Measurements from ENCODE around the gene KBTBD4. TPM values are rescaled to one million over a fixed set of nuclear protein-coding genes. Genes with fewer than 3 reads are reported as not detected.

Gene KBTBD4
- total RNA-seq: 10 to 100 TPM; 17.7 to 19.0 TPM

DNA sequence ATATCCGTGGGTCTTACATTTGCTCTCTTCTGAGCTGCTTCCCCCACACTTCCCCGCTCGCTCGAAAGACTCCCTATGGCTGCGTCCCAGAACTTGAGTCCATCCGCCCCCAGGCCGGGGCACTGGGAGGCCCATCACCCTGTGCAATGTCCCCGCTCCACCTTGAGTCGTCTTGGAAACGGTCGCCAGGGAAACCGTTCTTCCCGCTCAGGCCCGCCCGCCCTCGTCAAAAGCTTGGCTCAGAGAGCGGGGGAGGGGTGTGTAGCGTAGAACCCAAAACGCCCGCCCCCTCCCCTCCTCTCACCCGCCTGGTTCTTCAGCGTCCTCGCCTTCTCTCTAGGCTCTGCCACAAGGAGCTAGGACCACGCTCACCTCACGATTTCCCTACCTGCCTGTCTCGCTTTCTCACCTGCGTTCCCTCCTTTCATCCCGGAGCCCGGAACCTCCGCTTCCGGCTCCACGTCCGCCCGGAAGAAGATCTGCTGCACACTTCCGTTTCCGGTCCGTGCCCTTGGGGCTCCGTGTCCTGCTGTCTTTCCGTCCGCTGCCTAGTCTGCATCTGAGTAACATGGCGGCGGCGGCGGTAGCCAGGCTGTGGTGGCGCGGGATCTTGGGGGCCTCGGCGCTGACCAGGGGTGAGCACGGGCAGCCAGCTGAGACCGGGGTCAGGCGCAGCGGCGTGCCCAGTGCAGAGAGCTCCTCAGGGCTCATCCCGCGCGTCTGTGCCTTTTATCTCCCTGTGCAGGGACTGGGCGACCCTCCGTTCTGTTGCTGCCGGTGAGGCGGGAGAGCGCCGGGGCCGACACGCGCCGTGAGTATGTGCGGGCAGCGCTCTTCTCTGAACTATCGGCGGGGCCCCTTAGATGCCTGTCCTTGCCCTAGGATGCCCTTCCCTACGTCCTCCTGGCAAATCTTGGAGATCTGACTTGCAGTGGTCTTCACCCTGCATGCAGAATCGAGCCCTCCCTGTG lies at the start of gene KBTBD4, which contains the start of gene NDUFS3:
Gene KBTBD4 (minus strand): TSS at position 447 of the 971 bp plus-strand sequence. CDS start 19 bp downstream, at position 428.
Gene NDUFS3 (plus strand): TSS at position 551 of the 971 bp plus-strand sequence. CDS start 18 bp downstream, at position 569.
- Mint-ChIP-seq H3K4me1 (peaks cover 46% of the 10 kb centered on the region), H3K27ac (peak within 1 kb of the TSS; percentile 99), H3K9me3 (ENCODE audit: low read depth) (no peaks in the 10 kb centered on the region), H3K4me3 (peak within 1 kb of the TSS; percentile 99), H3K36me3 (peaks cover 53% of the 10 kb centered on the region), H3K27me3 (no peaks in the 10 kb centered on the region)
- peak; percentile 97 for ATAC-seq
- CTCF ChIA-PET: interaction anchor here (1.3 to 2.0 kb wide), 4 partner anchors 14 to 167 kb away, joined by 3 to 19 read pairs (median 4); partner anchors contain the start of gene CELF1
- peak; percentile 91 for DNase-seq

DNA sequence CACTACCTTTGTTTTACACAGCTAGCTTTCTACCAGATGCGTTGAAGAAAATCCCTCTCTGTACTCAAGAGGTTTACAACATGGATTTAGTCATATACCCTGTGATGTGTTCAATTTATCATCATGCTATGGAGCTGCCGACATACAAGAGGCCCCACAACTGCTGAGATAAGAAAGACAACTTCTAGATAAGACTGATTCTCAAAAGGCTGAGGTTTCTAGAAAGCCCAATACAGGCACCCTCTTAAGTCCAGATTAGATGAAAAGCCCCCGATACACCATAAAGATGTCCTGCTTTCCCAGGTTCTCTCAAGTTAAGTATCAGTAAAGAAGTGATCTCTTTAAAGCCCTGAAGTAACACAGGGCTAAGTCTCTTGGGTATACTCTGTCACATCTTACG lies 49.3 kb upstream of the KBTBD4 start:
- Mint-ChIP-seq H3K4me3 (no peak overlapping the region), H3K27me3 (no peaks in the 10 kb centered on the region), H3K27ac (no peak overlapping the region), H3K4me1 (no peaks in the 10 kb centered on the region), H3K9me3 (ENCODE audit: low read depth) (no peaks in the 10 kb centered on the region), H3K36me3 (peaks cover 42% of the 10 kb centered on the region)
- CTCF ChIA-PET: interaction anchor here (0.6 kb wide), 1 partner anchor 55 kb away, joined by 3 read pairs; no protein-coding TSS in a partner anchor
- ATAC-seq (no peak), DNase-seq (no peak)

DNA sequence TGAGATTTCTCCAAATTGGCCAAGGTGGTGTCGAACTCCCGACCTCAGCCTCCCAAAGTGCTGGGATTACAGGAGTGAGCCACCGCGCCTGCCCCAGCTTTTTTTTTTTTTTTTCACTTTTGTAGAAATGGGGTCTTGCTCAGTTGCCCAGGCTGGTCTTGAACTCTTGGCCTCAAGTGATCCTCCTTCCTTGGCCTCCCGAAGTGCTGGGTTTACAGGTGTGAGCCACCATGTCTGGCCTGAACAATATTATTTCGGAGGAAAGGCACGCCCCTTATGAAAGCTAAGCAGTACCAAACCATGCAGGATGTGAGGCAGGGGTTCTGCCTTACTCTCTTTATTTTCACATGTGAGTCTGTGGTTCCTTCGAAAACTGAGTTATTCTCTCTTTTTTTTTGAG lies 47.5 kb upstream of the KBTBD4 start:
- peaks cover 39% of the 10 kb centered on the region for H3K36me3 Mint-ChIP-seq
- H3K4me1 Mint-ChIP-seq: no peaks in the 10 kb centered on the region
- no peak overlapping the region for H3K4me3 Mint-ChIP-seq
- H3K27ac Mint-ChIP-seq: no peak overlapping the region
- no peak for DNase-seq
- no peaks in the 10 kb centered on the region for H3K9me3 Mint-ChIP-seq (ENCODE audit: low read depth)
- no peak for ATAC-seq
- H3K27me3 Mint-ChIP-seq: no peaks in the 10 kb centered on the region
- CTCF ChIA-PET: no interaction called here

DNA sequence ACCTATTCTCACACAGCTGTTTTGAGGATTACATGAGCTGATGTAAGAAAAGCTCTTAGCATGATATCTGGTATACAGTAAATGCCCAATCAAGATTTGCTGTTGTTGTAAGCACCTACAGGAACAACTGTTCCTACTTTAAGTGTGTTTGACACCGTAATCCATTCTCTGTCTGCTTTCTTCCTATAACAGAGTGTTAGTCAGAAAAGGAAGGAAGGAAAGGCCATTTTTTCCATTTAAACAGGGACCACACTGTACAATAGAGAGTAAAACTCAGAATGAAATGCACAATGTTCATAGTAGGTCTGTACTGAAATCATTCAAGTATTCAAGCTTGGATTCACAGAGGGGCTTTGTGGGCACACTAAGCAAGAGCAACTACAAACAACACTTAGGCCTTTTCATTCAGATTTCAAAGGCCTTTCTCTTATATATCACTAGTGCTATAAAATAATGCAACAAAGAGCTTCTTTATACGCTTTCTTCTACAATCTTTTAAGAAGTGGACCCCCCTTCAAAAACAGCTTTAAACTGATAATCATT lies 42.1 kb upstream of the KBTBD4 start:
- CTCF ChIA-PET: interaction anchor here (1.5 kb wide), 1 partner anchor 232 kb away, joined by 3 read pairs; no protein-coding TSS in a partner anchor
- no peak overlapping the region for H3K4me3 Mint-ChIP-seq
- no peaks in the 10 kb centered on the region for H3K9me3 Mint-ChIP-seq (ENCODE audit: low read depth)
- H3K4me1 Mint-ChIP-seq: peaks cover 23% of the 10 kb centered on the region
- no peak for DNase-seq
- no peaks in the 10 kb centered on the region for H3K27me3 Mint-ChIP-seq
- peaks cover 29% of the 10 kb centered on the region for H3K36me3 Mint-ChIP-seq
- H3K27ac Mint-ChIP-seq: no peak overlapping the region
- ATAC-seq: no peak

DNA sequence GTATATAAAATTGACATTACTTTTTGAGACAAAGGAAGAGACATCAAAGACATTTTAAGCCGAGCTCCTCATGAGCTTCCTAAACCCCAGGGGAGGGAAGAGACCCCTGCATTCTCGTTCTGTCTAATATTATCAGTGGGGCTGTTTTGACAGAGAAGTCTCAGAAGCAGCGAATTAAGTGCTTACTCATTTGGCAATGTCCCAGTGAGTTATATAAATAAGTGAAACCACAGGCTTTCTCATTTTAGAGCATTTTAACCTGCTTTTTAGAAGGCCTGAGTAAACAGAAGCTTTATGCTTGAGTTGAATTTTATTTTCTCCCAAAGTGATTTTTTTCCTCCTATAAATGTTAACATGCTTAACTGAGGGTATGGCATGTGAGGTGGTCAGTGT lies 38.6 kb upstream of the KBTBD4 start:
- CTCF ChIA-PET: interaction anchor here (0.8 to 1.4 kb wide), 6 partner anchors 31 to 324 kb away, joined by 3 to 5 read pairs (median 3); partner anchors contain the start of genes FAM180B and PTPMT1
- H3K27ac Mint-ChIP-seq: no peak overlapping the region
- no peak for ATAC-seq
- H3K4me1 Mint-ChIP-seq: peaks cover 30% of the 10 kb centered on the region
- peaks cover 21% of the 10 kb centered on the region for H3K36me3 Mint-ChIP-seq
- H3K4me3 Mint-ChIP-seq: no peak overlapping the region
- H3K9me3 Mint-ChIP-seq (ENCODE audit: low read depth): no peaks in the 10 kb centered on the region
- H3K27me3 Mint-ChIP-seq: no peaks in the 10 kb centered on the region
- no peak for DNase-seq

DNA sequence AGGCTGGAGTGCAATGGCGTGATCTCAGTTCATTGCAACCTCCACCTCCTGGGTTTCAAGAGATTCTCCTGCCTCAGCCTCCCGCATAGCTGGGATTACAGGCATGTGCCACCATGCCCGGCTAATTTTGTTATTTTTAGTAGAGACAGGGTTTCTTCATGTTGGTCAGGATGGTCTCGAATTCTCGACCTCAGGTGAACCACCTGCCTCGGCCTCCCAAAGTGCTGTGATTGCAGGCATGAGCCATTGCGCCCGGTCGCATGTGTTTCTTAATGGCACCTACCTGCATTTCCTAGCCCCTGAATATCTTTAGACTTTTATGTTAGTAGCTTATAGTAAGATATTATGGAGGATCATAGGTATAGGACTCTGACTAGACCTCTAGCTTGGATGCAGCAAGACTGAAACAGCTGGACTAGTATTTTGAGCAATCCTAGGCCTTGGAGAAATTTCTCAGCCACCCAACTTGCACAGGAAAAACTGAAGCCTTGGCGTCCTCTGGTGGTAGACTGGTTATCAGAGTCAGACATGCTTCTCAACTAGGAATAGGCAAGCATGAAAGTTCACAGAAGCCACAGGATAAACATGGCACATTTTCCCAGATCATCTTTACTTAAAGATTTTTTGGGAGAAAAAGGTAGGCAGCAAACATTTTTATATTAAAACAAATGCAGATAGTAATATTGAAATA lies 38.1 kb upstream of the KBTBD4 start:
- Mint-ChIP-seq H3K27me3 (no peaks in the 10 kb centered on the region), H3K4me3 (no peak overlapping the region), H3K4me1 (peaks cover 30% of the 10 kb centered on the region), H3K9me3 (ENCODE audit: low read depth) (no peaks in the 10 kb centered on the region), H3K36me3 (peaks cover 18% of the 10 kb centered on the region), H3K27ac (no peak overlapping the region)
- DNase-seq: peak; percentile 62
- peak; percentile 67 for ATAC-seq
- CTCF ChIA-PET: interaction anchor here (0.8 to 1.5 kb wide), 10 partner anchors 10 to 323 kb away, joined by 3 to 5 read pairs (median 3); partner anchors contain the start of genes FAM180B and PTPMT1

DNA sequence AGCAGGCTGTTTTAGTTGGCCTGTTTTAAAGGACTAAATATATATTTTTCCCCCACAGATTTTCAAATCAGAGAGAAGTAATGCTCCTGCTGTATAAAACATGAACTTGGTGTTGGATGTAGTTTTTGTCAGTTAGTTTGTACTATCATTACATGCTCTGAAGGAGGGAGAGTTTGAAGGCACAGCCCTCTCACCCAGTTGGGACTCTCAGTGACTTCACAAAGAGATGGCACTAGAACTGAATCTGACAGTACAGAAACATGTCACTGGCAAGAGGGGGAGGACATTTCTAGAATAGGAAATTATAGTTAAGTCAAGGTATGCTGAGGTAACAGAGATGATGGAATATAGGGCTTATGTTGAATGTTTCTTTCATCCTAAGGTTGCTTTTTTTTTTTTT lies 36.5 kb upstream of the KBTBD4 start:
- DNase-seq (no peak), ATAC-seq (no peak)
- Mint-ChIP-seq H3K4me1 (peaks cover 30% of the 10 kb centered on the region), H3K36me3 (peaks cover 14% of the 10 kb centered on the region), H3K27me3 (no peaks in the 10 kb centered on the region), H3K27ac (peak overlapping the region; percentile 12), H3K9me3 (ENCODE audit: low read depth) (no peaks in the 10 kb centered on the region), H3K4me3 (no peak overlapping the region)
- CTCF ChIA-PET: interaction anchor here (0.8 kb wide), 1 partner anchor 63 kb away, joined by 5 read pairs; no protein-coding TSS in a partner anchor

DNA sequence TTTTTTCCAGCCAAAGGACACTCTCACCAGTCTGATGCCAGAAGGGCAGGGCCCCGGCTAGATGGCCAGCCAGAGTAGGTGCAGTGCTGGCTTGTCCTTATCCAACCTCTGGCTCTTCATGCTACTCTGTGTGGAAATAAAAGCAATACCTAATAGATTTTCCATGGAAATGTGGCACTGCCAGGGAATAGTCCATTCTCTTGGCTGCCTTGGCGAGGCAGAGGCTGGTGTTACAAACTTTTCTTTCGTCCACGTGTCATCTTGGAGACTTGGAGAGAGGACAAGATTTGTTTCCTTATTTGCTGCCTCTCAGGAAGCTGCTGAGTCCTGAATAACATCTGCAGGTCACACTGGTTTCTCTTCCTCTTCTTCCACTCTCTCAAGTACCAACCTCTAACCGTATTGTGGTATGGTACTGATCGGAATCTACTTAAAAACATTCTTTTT lies 32.6 kb upstream of the KBTBD4 start:
- Mint-ChIP-seq H3K4me1 (peaks cover 22% of the 10 kb centered on the region), H3K9me3 (ENCODE audit: low read depth) (no peaks in the 10 kb centered on the region), H3K27ac (no peak overlapping the region), H3K4me3 (no peak overlapping the region), H3K27me3 (no peaks in the 10 kb centered on the region), H3K36me3 (peaks cover 2% of the 10 kb centered on the region)
- ATAC-seq: no peak
- CTCF ChIA-PET: no interaction called here
- DNase-seq: no peak

DNA sequence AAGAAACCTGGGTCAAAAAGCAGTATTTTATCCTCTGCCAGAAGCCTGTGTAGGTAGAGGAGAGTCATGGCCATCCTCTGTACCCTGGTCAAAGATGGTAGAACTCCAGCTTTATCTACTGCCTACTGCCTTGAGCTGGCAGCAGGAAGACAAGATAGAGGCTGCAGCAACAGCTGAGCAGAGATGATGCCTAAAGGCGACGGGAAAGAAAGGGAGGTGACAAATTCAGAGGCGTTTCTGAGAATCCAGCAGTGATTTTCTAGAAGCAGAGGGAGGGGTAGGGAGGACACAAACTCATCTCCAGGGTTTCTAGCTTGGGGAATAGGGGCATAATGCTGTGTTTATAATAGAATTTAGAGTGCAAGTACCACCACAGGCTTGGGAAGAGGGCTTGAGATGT lies 30.9 kb upstream of the KBTBD4 start:
- ATAC-seq: no peak
- DNase-seq: no peak
- Mint-ChIP-seq H3K4me1 (peaks cover 11% of the 10 kb centered on the region), H3K36me3 (no peaks in the 10 kb centered on the region), H3K27me3 (no peaks in the 10 kb centered on the region), H3K9me3 (ENCODE audit: low read depth) (no peaks in the 10 kb centered on the region), H3K4me3 (no peak overlapping the region), H3K27ac (no peak overlapping the region)
- CTCF ChIA-PET: interaction anchor here (1.2 kb wide), 1 partner anchor 32 kb away, joined by 5 read pairs; no protein-coding TSS in a partner anchor

DNA sequence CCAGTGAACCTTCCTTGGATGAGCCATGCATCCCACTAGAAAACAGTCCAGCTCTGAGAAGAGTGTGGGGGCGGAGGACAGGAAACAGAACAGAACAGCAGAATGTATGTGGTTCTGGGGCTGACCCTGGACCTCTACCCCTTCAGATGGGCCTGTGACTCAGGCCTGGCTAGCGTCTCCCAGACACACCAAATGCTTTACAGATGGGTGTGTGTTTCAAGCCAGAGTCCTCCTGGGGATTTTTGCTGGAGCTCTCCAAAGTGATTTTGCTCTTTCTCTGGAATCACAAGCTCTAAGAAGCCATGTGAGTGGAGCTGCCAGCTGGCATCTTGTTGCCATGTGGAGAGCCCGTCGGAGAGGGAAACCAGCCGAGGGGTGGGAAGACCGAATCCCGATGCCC lies 28.6 kb upstream of the KBTBD4 start:
- CTCF ChIA-PET: interaction anchor here (0.7 to 1.1 kb wide), 2 partner anchors 9 to 233 kb away, joined by 3 read pairs; no protein-coding TSS in a partner anchor
- H3K27ac Mint-ChIP-seq: no peak overlapping the region
- H3K4me1 Mint-ChIP-seq: peaks cover 11% of the 10 kb centered on the region
- H3K27me3 Mint-ChIP-seq: no peaks in the 10 kb centered on the region
- no peaks in the 10 kb centered on the region for H3K36me3 Mint-ChIP-seq
- no peak overlapping the region for H3K4me3 Mint-ChIP-seq
- H3K9me3 Mint-ChIP-seq (ENCODE audit: low read depth): no peaks in the 10 kb centered on the region
- ATAC-seq (no peak), DNase-seq (no peak)

DNA sequence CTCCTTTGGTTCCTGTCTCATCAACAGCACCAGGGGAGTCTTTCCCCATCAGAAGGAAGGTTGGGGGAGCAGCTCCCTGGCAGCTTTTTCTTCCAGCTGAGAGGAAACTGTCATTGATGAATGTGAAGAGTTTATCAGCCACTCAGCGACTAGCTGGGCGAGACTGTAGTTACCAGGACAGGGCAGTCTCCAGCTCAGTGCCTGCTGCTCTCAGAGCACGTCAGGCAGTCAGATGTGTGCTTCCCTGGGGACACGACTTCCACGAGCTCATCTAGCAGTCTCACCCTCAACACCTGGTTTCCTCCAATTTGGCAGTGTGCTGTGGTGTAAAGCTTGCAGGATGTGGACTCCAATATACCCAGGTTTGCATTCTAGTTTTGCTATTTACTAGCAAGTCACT lies 28.0 kb upstream of the KBTBD4 start:
- Mint-ChIP-seq H3K4me1 (peaks cover 11% of the 10 kb centered on the region), H3K36me3 (no peaks in the 10 kb centered on the region), H3K27ac (no peak overlapping the region), H3K9me3 (ENCODE audit: low read depth) (no peaks in the 10 kb centered on the region), H3K27me3 (no peaks in the 10 kb centered on the region), H3K4me3 (no peak overlapping the region)
- ATAC-seq (no peak), DNase-seq (no peak)
- CTCF ChIA-PET: interaction anchor here (0.7 to 1.1 kb wide), 3 partner anchors 10 to 233 kb away, joined by 3 read pairs; no protein-coding TSS in a partner anchor

DNA sequence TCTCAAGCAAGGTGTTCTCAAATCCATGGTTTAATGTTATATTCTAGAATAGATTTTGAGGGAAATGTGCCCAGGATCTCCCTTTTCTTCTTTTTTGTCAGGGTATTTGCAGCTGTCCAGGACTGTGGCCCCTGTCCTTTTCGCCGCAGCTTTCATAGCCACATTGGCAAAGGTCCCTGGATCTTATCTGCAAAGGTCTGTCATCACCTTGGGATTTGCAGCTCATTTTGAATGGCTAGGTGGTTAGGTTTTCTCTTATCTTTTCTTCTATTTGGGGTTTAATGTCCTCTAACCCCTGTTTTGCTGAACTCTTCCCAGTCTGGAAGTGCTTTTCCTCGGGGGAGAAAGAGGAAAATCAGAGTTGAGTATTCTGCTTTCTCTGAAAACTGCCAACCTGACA lies 27.2 kb upstream of the KBTBD4 start:
- CTCF ChIA-PET: interaction anchor here (0.7 kb wide), 1 partner anchor 29 kb away, joined by 3 read pairs; no protein-coding TSS in a partner anchor
- Mint-ChIP-seq H3K4me1 (peaks cover 11% of the 10 kb centered on the region), H3K4me3 (no peak overlapping the region), H3K36me3 (no peaks in the 10 kb centered on the region), H3K27ac (no peak overlapping the region), H3K9me3 (ENCODE audit: low read depth) (no peaks in the 10 kb centered on the region), H3K27me3 (no peaks in the 10 kb centered on the region)
- no peak for ATAC-seq
- no peak for DNase-seq

DNA sequence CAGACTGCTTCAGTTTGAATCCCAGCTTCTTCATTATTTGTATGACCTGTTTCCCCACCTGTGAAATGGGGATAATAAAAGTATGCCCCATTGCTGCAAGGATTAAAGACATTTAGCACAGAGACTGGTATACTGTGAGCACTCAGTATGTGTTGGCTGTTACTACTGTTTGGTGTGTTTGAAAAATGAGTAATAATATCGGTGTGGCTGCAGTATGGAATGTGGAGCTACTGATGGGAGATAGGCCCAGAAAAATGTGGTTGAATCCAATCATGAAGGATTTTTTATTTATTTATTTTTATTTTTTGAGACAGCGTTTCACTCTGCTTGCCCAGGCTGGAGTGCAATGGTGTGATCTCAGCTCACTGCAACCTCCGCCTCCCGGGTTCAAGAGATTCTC lies 24.5 kb upstream of the KBTBD4 start:
- H3K36me3 Mint-ChIP-seq: no peaks in the 10 kb centered on the region

More for the DNA sequence above, 24.5 kb upstream of the KBTBD4 start:
- ATAC-seq (no peak), DNase-seq (no peak)
- CTCF ChIA-PET: no interaction called here
- H3K4me3 Mint-ChIP-seq: no peak overlapping the region
- no peaks in the 10 kb centered on the region for H3K27me3 Mint-ChIP-seq
- H3K4me1 Mint-ChIP-seq: peaks cover 2% of the 10 kb centered on the region
- no peaks in the 10 kb centered on the region for H3K9me3 Mint-ChIP-seq (ENCODE audit: low read depth)
- H3K27ac Mint-ChIP-seq: no peak overlapping the region
